Liver (tissue), 9 donors: ENCODE measurements around the gene NRDC. TPM values are rescaled to one million over a fixed set of nuclear protein-coding genes. Genes with fewer than 3 reads are reported as not detected.

ENCODE experiments used
- DNase-seq: peaks from one replicate; pipeline ENCODE4 v3.0.0-alpha.2; 2017; ENCODE audit warnings: low spot score
- H3K27ac ChIP-seq, 2 donors: one replicate each; pipeline ENCODE4 v1.7.0; 2013; ENCODE audit warnings: inconsistent platforms in 2 of 2, low read length in 2 of 2, control low read depth in 1 of 2, low read depth in 1 of 2, mild to moderate bottlenecking in 1 of 2
- H3K27me3 ChIP-seq, 4 donors: one replicate each; pipeline versions ENCODE4 v1.6.1 to v1.7.0; 2013; ENCODE audit warnings: low read length in 3 of 4, inconsistent platforms in 1 of 4, mild to moderate bottlenecking in 1 of 4, moderate library complexity in 1 of 4; ENCODE audit not compliant: control insufficient read depth in 4 of 4, insufficient read depth in 4 of 4
- H3K36me3 ChIP-seq, 4 donors: one replicate each; pipeline versions ENCODE4 v1.6.1 to v1.7.0; 2013; ENCODE audit warnings: low read length in 3 of 4, mild to moderate bottlenecking in 3 of 4, low read depth in 1 of 4, moderate library complexity in 1 of 4; ENCODE audit not compliant: control insufficient read depth in 4 of 4, insufficient read depth in 3 of 4
- H3K4me1 ChIP-seq, 4 donors: one replicate each; pipeline versions ENCODE4 v1.6.1 to v1.7.0; 2013; ENCODE audit warnings: low read length in 3 of 4, mild to moderate bottlenecking in 3 of 4, moderate library complexity in 1 of 4; ENCODE audit not compliant: control insufficient read depth in 4 of 4, insufficient read depth in 4 of 4
- H3K4me3 ChIP-seq, 3 donors: one replicate each; pipeline versions ENCODE4 v1.6.1 to v1.7.0; 2013; ENCODE audit warnings: low read length in 3 of 3, control low read depth in 1 of 3, low read depth in 1 of 3, mild to moderate bottlenecking in 1 of 3
- H3K9ac ChIP-seq, 2 donors: one replicate each; pipeline ENCODE4 v1.7.0; 2013; ENCODE audit warnings: low read length in 2 of 2, mild to moderate bottlenecking in 2 of 2, moderate library complexity in 2 of 2, control low read depth in 1 of 2, low read depth in 1 of 2
- H3K9me3 ChIP-seq, 4 donors: one replicate each; pipeline versions ENCODE4 v1.6.1 to v1.7.0; 2013; ENCODE audit warnings: low read length in 3 of 4; ENCODE audit not compliant: control insufficient read depth in 4 of 4
- EGR1 ChIP-seq, 2 donors: IDR thresholded peaks; 2 replicates each; pipeline ENCODE4 v1.6.1; 2016 to 2018; ENCODE audit warnings: antibody characterized with exemption in 2 of 2, low read depth in 2 of 2
- FOXA1 ChIP-seq: IDR thresholded peaks from 2 replicates; pipeline ENCODE4 v1.6.1; 2016; ENCODE audit warnings: antibody characterized with exemption
- FOXA2 ChIP-seq: IDR thresholded peaks from 2 replicates; pipeline ENCODE4 v1.6.1; 2016; ENCODE audit warnings: antibody characterized with exemption
- GABPA ChIP-seq, 2 donors: IDR thresholded peaks in 1 of 2; conservative IDR thresholded peaks in 1 of 2; 2 replicates each; pipeline ENCODE4 v1.6.1; 2016; ENCODE audit warnings: antibody characterized with exemption in 2 of 2, mild to moderate bottlenecking in 1 of 2, moderate library complexity in 1 of 2
- HNF4A ChIP-seq, 2 donors: conservative IDR thresholded peaks; 2 replicates each; pipeline ENCODE4 v1.6.1; 2016; ENCODE audit warnings: antibody characterized with exemption in 2 of 2, mild to moderate bottlenecking in 2 of 2
- HNF4G ChIP-seq: IDR thresholded peaks from 2 replicates; pipeline ENCODE4 v1.6.1; 2016; ENCODE audit warnings: antibody characterized with exemption
- JUND ChIP-seq, 2 donors: IDR thresholded peaks; 2 replicates each; pipeline ENCODE4 v1.6.1; 2016; ENCODE audit warnings: antibody characterized with exemption in 2 of 2
- NR2F2 ChIP-seq: IDR thresholded peaks from 2 replicates; pipeline ENCODE4 v1.6.1; 2016; ENCODE audit warnings: antibody characterized with exemption
- RAD21 ChIP-seq, 2 donors: IDR thresholded peaks; 2 replicates each; pipeline ENCODE4 v1.6.1; 2016; ENCODE audit warnings: antibody characterized with exemption in 2 of 2, mild to moderate bottlenecking in 2 of 2
- RXRA ChIP-seq, 2 donors: IDR thresholded peaks; 2 replicates each; pipeline ENCODE4 v1.6.1; 2017 to 2018; ENCODE audit warnings: antibody characterized with exemption in 2 of 2, mild to moderate bottlenecking in 1 of 2
- SP1 ChIP-seq: IDR thresholded peaks from 2 replicates; pipeline ENCODE4 v1.6.1; 2018; ENCODE audit warnings: antibody characterized with exemption, mild to moderate bottlenecking
- TAF1 ChIP-seq: conservative IDR thresholded peaks from 2 replicates; pipeline ENCODE4 v1.6.1; 2016; ENCODE audit warnings: antibody characterized with exemption, mild to moderate bottlenecking
- YY1 ChIP-seq: IDR thresholded peaks from 2 replicates; pipeline ENCODE4 v1.6.1; 2016; ENCODE audit warnings: antibody characterized with exemption, mild to moderate bottlenecking
- WGBS: extraction: QIAGEN DNeasy Blood & Tissue Kit; methylation state at CpG from one replicate; pipeline ENCODE4 v1.1.7; 2013; 5-methylcytosine and 5-hydroxymethylcytosine counted together
- polyA plus RNA-seq, 2 donors: library from polyadenylated mRNA; stranded (reverse) in 1 of 2; unstranded in 1 of 2; fragments of 200-250 nt in 1 of 2; fragments of >200 nt in 1 of 2; fragmentation: Nextera tagmentation in 1 of 2; extraction: Ambion mirVana in 1 of 2; gene quantifications; one replicate each; pipeline versions ENCODE4 v1.2.1 to v1.2.3, GENCODE V29; 2013 to 2015
- total RNA-seq, 2 donors: library from RNA; depleted of rRNA; stranded (reverse); fragments of >200 nt; gene quantifications; one replicate each; pipeline ENCODE4 v1.2.3, GENCODE V29; 2014
- TF ChIP-seq, protein P1 (sequence below): IDR thresholded peaks from 2 replicates; pipeline ENCODE4 v1.6.1; 2016; ENCODE audit warnings: antibody characterized with exemption
- TF ChIP-seq, protein P2 (sequence below): IDR thresholded peaks from 2 replicates; pipeline ENCODE4 v1.6.1; 2016; ENCODE audit warnings: antibody characterized with exemption
- TF ChIP-seq, protein P3 (sequence below): fragments of 150-350 bp; IDR thresholded peaks from 2 replicates; pipeline ENCODE4 v1.5.1; 2017; ENCODE audit warnings: improper control_type of control experiment, low read depth, low read length; ENCODE audit not compliant: missing input control
- TF ChIP-seq, protein P4 (sequence below): IDR thresholded peaks from 2 replicates; pipeline ENCODE4 v1.6.1; 2016; ENCODE audit warnings: antibody characterized with exemption
- donor health status: healthy.
- donor health status: healthy.
- donor health status: healthy.
- donor health status: healthy.
- donor health status: healthy.

NRDC gene
- total and polyA plus RNA-seq, 4 donors: 42.8 to 88.7 (median 72.1) TPM

DNA sequence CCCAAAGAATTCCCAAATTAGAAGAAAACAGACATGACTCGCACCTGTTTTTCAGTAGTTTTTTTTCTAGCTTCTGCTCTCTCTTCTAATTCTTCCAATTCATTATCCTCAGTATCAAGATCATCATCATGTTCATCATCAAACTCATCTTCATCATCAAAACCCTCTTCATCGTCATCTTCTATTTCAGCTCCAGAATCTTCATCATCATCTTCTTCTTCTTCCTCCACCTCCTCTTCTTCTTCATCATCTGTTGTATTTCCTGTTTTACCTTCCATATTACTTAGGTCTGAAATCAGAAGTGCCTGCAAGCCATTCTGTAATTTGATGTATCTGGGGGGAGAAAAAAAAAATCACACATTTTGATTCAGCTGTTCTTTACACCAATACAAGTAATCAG is 38.3 kb downstream of the NRDC start:
- Histone ChIP-seq H3K9ac (no peak overlapping the region), H3K27ac (no peak overlapping the region), H3K27me3 (no peaks in the 10 kb centered on the region), H3K4me1 (peaks cover 2 to 7% (median 6%) of the 10 kb centered on the region in 4 donors), H3K4me3 (no peak overlapping the region), H3K9me3 (no peaks in the 10 kb centered on the region), H3K36me3 (peaks cover 1 to 18% (median 12%) of the 10 kb centered on the region in 4 donors)
- TF ChIP-seq FOXA1 (no peak), JUND (IDR thresholded peaks at IDR 0.05) (no peak), NR2F2 (no peak), GABPA (IDR thresholded peaks at IDR 0.05 in 1 of 2, conservative IDR thresholded peaks at IDR 0.05 in 1 of 2) (no peak), FOXA2 (no peak), RXRA (IDR thresholded peaks at IDR 0.05) (no peak), EGR1 (IDR thresholded peaks at IDR 0.05; ENCODE audit: low read depth in 2 of 2) (no peak), RAD21 (IDR thresholded peaks at IDR 0.05) (no peak), HNF4A (conservative IDR thresholded peaks at IDR 0.05) (no peak), SP1 (no peak)
- TF ChIP-seq, protein P1, sequence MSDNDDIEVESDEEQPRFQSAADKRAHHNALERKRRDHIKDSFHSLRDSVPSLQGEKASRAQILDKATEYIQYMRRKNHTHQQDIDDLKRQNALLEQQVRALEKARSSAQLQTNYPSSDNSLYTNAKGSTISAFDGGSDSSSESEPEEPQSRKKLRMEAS: no peak
- TF ChIP-seq, protein P2, sequence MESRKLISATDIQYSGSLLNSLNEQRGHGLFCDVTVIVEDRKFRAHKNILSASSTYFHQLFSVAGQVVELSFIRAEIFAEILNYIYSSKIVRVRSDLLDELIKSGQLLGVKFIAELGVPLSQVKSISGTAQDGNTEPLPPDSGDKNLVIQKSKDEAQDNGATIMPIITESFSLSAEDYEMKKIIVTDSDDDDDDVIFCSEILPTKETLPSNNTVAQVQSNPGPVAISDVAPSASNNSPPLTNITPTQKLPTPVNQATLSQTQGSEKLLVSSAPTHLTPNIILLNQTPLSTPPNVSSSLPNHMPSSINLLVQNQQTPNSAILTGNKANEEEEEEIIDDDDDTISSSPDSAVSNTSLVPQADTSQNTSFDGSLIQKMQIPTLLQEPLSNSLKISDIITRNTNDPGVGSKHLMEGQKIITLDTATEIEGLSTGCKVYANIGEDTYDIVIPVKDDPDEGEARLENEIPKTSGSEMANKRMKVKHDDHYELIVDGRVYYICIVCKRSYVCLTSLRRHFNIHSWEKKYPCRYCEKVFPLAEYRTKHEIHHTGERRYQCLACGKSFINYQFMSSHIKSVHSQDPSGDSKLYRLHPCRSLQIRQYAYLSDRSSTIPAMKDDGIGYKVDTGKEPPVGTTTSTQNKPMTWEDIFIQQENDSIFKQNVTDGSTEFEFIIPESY: no peak
- TF ChIP-seq, protein P3, sequence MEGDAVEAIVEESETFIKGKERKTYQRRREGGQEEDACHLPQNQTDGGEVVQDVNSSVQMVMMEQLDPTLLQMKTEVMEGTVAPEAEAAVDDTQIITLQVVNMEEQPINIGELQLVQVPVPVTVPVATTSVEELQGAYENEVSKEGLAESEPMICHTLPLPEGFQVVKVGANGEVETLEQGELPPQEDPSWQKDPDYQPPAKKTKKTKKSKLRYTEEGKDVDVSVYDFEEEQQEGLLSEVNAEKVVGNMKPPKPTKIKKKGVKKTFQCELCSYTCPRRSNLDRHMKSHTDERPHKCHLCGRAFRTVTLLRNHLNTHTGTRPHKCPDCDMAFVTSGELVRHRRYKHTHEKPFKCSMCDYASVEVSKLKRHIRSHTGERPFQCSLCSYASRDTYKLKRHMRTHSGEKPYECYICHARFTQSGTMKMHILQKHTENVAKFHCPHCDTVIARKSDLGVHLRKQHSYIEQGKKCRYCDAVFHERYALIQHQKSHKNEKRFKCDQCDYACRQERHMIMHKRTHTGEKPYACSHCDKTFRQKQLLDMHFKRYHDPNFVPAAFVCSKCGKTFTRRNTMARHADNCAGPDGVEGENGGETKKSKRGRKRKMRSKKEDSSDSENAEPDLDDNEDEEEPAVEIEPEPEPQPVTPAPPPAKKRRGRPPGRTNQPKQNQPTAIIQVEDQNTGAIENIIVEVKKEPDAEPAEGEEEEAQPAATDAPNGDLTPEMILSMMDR: no peak
- TF ChIP-seq, protein P4, sequence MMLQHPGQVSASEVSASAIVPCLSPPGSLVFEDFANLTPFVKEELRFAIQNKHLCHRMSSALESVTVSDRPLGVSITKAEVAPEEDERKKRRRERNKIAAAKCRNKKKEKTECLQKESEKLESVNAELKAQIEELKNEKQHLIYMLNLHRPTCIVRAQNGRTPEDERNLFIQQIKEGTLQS: no peak
- no peak for DNase-seq
- WGBS: 97% methylated on average over 2 of the region's 2 CpGs

DNA sequence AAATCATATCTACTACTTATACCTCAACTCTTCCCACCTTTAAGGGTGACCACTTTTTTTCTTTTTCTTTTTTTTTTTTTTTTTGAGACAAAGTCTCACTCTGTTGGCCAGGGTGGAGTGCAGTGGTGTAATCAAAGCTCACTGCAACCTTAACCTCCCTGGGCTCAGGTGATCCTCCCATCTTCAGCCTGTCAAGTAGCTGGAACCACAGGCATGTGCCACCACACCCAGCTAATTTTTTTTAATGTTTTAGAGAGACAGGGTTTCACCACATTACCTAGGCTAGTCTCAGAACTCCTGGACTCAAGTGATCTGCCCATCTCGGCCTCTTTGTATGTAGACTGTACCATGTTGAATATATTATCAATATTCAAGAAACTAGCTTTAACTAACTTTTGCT is 39.4 kb downstream of the NRDC start:
- WGBS: 96% methylated on average over 1 of the region's 1 CpG
- H3K4me3 ChIP-seq: no peak overlapping the region
- peaks cover 2 to 7% (median 6%) of the 10 kb centered on the region in 4 donors for H3K4me1 ChIP-seq
- H3K27ac ChIP-seq: no peak overlapping the region
- no peak for DNase-seq
- no peak for TF ChIP-seq FOXA1
- TF ChIP-seq, protein P1: no peak
- TF ChIP-seq TAF1: no peak
- TF ChIP-seq, protein P3: no peak
- TF ChIP-seq FOXA2: no peak
- TF ChIP-seq, protein P2: no peak
- TF ChIP-seq JUND (IDR thresholded peaks at IDR 0.05): no peak
- no peak for TF ChIP-seq RXRA (IDR thresholded peaks at IDR 0.05)
- no peak for TF ChIP-seq RAD21 (IDR thresholded peaks at IDR 0.05)
- no peak for TF ChIP-seq YY1
- no peak for TF ChIP-seq HNF4A (conservative IDR thresholded peaks at IDR 0.05)
- no peak for TF ChIP-seq HNF4G
- H3K9me3 ChIP-seq: no peaks in the 10 kb centered on the region
- H3K9ac ChIP-seq: no peak overlapping the region
- peaks cover 1 to 18% (median 12%) of the 10 kb centered on the region in 4 donors for H3K36me3 ChIP-seq
- no peaks in the 10 kb centered on the region for H3K27me3 ChIP-seq
